Measurements from ENCODE around the gene ZNF438. TPM values are rescaled to one million over a fixed set of nuclear protein-coding genes. Genes with fewer than 3 reads are reported as not detected.
"Not testable (repeated sequence)": the region's sequence is repeated elsewhere in the genome, so short reads cannot be mapped to it uniquely, and the experiment has no call there.

ZNF438 gene
- total RNA-seq, 2 donors from 2014 or later = 10.6 to 14.5 TPM

DNA sequence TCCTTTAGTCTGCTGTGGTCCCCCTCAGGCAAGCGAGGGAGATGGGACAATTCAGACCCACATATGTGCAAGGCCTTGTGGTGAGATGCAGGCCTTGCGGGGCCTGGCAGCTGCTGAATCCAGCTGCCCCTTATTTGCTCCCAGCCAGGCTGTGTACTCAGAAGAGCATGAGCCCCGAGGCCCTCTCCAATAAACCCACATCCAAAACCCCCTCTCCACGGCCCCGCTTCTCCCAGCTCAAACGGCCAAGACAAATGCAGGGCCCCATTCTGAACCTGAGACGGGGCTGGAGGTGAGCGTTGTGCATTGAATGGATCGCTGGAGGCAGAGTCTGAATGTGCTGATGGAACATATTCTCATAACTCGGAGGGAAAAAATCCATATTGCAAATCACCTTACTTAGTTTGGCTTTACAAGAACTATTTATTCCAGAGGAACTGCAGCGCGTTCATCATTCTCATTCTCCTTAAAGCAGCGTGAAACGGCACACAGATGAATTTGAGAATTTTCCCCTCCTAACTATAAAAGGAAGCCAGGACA lies 232.9 kb downstream of the ZNF438 start:
- H3K4me1 ChIP-seq (ENCODE audit: control insufficient read depth in 1 of 2, low read depth in 2 of 2) = peaks cover 0 to 8% of the 10 kb centered on the region in 2 donors
- no peaks in the 10 kb centered on the region for H3K36me3 ChIP-seq
- DNase-seq (ENCODE audit: low spot score) = no peak
- no peaks in the 10 kb centered on the region for H3K27me3 ChIP-seq (replicated peaks; ENCODE audit: insufficient read depth)
- no peak for ATAC-seq (ENCODE audit: insufficient number of reproducible peaks, low FRiP score, low read depth)
- no peak overlapping the region for H3K27ac ChIP-seq
- no peak overlapping the region for H3K4me3 ChIP-seq
- H3K9me3 ChIP-seq = no peaks in the 10 kb centered on the region
- TF ChIP-seq, protein P1, sequence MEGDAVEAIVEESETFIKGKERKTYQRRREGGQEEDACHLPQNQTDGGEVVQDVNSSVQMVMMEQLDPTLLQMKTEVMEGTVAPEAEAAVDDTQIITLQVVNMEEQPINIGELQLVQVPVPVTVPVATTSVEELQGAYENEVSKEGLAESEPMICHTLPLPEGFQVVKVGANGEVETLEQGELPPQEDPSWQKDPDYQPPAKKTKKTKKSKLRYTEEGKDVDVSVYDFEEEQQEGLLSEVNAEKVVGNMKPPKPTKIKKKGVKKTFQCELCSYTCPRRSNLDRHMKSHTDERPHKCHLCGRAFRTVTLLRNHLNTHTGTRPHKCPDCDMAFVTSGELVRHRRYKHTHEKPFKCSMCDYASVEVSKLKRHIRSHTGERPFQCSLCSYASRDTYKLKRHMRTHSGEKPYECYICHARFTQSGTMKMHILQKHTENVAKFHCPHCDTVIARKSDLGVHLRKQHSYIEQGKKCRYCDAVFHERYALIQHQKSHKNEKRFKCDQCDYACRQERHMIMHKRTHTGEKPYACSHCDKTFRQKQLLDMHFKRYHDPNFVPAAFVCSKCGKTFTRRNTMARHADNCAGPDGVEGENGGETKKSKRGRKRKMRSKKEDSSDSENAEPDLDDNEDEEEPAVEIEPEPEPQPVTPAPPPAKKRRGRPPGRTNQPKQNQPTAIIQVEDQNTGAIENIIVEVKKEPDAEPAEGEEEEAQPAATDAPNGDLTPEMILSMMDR (IDR thresholded peaks at IDR 0.05) = no peak

DNA sequence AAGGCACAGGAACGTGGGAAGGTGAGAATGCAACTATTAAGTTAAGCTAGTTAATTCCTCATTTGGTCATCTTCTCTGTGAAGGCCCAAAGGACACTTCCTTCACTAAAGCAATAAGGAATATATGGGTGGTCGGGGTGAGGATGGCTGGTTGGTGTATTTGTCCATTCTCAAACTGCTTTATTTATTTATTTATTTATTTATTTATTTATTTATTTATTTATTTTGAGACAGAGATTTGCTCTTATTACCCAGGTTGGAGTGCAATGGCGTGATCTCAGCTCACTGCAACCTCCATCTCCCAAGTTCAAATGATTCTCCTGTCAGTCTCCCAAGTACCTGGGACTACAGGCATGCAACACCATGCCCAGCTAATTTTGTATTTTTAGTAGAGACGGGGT lies 236.6 kb downstream of the ZNF438 start:
- H3K27ac ChIP-seq; ATAC-seq (ENCODE audit: insufficient number of reproducible peaks, low FRiP score, low read depth); H3K9me3 ChIP-seq; H3K4me3 ChIP-seq; DNase-seq (ENCODE audit: low spot score); H3K36me3 ChIP-seq; H3K27me3 ChIP-seq (replicated peaks; ENCODE audit: insufficient read depth); H3K4me1 ChIP-seq (ENCODE audit: control insufficient read depth in 1 of 2, low read depth in 2 of 2): not testable (repeated sequence)
